C4-2B (cell line): Measurements from ENCODE around the gene IRF2BP1.
"Not testable (repeated sequence)": the region's sequence is repeated elsewhere in the genome, so short reads cannot be mapped to it uniquely, and the experiment has no call there.

ENCODE experiments used
- H3K27ac ChIP-seq: fragments of 450-650 bp; 2 replicates; pipeline ENCODE4 v1.5.1; 2017
- CTCF ChIP-seq: fragments of 450-650 bp; conservative IDR thresholded peaks from 2 replicates; pipeline ENCODE4 v1.5.1; 2017; ENCODE audit warnings: mild to moderate bottlenecking
- ZFX ChIP-seq: fragments of 450-650 bp; IDR thresholded peaks from 2 replicates; pipeline ENCODE4 v1.6.1; 2017

IRF2BP1 gene

GRCh38 chr19:45870798-45871197, 15.1 kb downstream of the IRF2BP1 start:
- H3K27ac ChIP-seq: no peak overlapping the region
- no peak for TF ChIP-seq CTCF
- TF ChIP-seq ZFX: no peak

GRCh38 chr19:45867241-45867640, 18.7 kb downstream of the IRF2BP1 start:
- H3K27ac ChIP-seq: not testable (repeated sequence)

GRCh38 chr19:45866400-45867176, 19.4 kb downstream of the IRF2BP1 start:
- TF ChIP-seq ZFX (no peak), CTCF (no peak)
- no peak overlapping the region for H3K27ac ChIP-seq

GRCh38 chr19:45865269-45865948, 20.5 kb downstream of the IRF2BP1 start:
- TF ChIP-seq CTCF: no peak
- no peak for TF ChIP-seq ZFX
- H3K27ac ChIP-seq: no peak overlapping the region

- H3K27ac ChIP-seq: no peak overlapping the region
- TF ChIP-seq ZFX (no peak), CTCF (no peak)
Measured at GRCh38 chr19:45864629-45865082, 21.3 kb downstream of the IRF2BP1 start.

- TF ChIP-seq CTCF (no peak; the same call in 1 of the 2 replicates), ZFX (no peak)
- H3K27ac ChIP-seq: peak within 1 kb of the TSS; percentile 94; the same call in 1 of the 2 replicates
Measured at GRCh38 chr19:45863840-45864628, 21.9 kb downstream of the IRF2BP1 start, which contains the start of gene FOXA3. Gene FOXA3, plus strand, starts transcription at chr19:45864326. Its CDS starts 131 bp downstream, at chr19:45864457.

- TF ChIP-seq CTCF (no peak), ZFX (no peak)
- H3K27ac ChIP-seq: peak overlapping the region; percentile 94; the same call in 1 of the 2 replicates
Measured at GRCh38 chr19:45863335-45863839, 22.6 kb downstream of the IRF2BP1 start.
